ENCODE results near the gene MED13L.

The MED13L gene

DNA sequence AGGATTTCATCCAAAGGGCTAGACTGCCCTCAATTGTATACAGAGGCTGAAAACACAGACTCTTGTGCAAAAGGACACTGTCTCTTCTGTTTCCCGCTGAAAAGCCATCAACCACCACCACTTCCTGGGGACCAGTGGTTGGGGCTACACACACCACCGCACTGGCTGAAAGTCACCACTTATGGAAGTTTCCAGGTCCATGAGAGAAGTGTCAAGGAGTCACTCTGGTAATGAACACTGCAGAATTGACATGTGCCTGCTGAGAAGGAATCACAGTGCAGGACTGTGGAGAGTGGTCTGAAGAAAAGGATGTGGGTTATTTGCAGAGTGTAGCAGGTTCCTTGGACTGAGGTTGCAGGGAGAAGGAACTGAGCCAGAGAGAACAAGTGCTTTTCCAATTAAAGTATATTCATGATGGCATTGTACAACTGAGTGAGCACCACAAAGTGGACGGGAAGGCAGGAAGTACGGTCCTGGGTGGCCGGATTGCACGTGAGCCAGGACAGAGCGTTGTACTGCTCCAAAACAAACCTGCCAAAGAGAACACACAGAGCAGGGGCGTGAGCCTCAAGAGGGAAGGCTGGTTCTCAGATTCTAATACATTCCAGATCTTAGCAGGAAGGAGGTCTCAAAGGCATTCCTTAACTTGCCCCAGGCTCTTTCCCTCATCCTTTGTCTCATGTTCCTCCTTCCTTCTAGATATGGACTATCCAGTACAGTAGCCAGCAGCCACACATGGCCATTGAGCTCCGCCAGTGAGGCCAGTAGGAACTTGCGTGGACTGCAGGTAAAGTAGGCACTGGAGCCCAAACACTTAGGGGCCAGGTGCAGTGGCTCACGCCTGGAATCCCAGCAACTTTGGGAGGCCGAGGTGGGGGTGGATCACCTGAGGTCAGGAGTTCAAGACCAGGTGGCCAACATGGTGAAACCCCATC lies 316.4 kb downstream of the MED13L start:
- DNase-seq: no peak

GRCh38 chr12:115957686-115958290 lies 319.7 kb downstream of the MED13L start:
- DNase-seq: no peak

GRCh38 chr12:115956659-115957058 lies 320.8 kb downstream of the MED13L start:
- no peak for DNase-seq

GRCh38 chr12:115956236-115956635 lies 321.3 kb downstream of the MED13L start:
- no peak for DNase-seq

DNA sequence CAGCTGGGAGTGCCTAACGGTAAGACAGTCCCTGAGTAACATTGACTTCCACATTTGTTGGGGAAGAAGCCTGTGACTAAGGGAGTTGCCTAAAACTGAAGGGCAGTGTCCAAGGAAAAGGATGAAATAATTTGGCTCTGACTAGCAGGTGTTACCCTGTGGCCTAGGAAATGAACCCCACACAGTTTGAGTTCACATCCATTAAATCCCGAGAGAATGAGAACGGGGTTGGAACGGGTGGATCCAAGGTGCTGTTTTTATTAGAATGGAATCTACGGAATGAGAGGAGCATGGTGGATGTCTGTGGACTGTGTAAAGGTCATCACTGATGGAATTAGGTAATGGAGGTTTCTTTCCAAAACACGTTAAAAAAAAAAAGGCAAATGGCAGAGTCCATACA lies 324.0 kb downstream of the MED13L start:
- peak; percentile 13 for DNase-seq

- no peak for DNase-seq
These were observed 324.5 kb downstream of the MED13L start for GRCh38 chr12:115953031-115953430.

DNA sequence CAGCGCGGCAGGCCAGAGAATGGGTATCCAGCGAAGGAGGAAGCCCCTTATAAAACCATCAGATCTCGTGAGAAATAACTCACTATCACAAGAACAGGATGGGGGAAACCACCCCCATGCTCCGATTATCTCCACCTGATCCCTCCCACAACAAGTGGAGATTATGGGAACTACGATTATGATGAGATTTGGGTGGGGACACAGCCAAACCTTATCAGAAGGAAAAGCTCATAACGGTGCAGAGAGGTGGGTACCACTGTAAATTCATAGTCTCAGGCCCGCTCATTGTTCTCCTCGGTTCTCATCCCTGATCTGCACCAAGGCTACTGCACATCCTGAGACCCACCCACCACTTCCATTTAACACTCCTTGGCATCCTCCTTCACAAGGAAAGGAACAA lies 326.5 kb downstream of the MED13L start:
- DNase-seq: no peak

DNA sequence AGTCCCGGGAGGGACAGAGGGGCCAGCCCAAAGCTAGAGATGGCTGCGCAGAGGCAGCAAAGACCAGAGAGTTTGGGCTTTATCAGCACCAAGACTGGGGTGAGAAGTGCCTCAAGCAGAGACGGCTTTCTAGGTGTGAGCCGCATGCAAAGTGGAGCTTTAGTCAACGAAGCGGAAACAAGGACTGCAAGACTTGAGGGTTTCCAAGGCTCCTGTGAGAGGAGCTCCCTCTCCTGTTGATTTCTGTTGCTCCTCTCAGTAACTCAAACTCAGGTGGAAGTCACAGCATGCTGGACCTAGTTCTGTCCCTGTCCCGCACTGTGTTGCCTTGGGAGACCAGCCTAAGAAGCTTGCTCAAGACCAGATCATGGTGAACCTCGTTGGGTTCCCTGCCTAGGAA lies 327.8 kb downstream of the MED13L start:
- no peak for DNase-seq

DNA sequence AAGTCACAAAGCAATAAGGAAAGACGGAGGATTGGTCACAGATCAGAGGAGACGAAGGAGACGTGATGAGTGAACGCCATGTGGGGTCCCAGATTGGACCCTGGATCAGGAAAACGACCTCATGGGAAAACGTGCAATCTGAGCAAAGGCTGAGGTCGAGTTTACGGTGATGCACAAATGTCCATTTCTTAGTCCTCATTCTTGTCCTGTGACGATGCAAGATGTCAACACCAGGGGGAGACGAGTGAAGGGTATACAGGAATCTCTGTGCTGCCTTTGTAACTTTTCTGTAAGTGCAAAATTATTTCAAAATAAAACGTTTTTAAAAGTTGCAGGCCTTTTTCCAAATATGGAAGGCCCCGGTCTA lies 329.8 kb downstream of the MED13L start:
- DNase-seq: no peak

GRCh38 chr12:115946867-115947695 lies 330.4 kb downstream of the MED13L start:
- no peak for DNase-seq

DNA sequence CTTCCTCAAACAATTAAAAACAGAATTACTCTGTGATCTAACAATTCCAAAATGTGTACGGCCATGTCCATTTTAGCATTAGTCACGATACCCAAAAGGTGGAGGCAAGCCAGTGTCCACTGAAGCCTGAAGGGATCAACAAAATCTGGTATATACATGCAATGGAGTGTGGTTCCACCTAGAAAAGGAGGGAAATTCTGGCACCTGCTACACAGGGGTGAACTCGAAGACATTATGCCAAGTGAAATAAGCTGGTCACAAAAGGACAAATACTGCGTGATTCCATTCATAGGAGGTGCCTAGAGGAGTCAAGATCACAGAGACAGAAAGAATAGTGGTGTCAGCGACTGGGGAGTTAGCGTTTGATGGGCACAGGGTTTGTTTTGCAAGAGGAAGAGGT lies 331.4 kb downstream of the MED13L start:
- DNase-seq: no peak

DNA sequence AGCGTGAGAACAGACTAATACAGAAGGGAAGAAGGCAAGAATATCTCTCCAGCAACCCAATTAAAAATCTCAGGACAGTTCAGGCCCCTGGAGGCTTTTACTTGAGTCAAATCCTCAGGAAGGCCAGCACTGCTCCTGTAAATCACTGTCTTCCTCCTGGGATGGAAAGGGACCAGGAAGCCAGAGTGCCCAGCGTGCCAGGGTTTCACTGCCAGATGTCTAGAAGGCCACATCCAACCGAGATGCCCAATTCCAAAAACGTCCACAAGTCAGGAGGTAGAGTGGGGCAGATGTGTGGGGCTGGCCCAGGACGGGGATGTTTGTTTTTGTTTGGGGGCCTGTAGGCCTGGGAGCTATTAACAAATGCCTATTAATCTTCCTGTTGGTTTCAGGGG lies 332.0 kb downstream of the MED13L start:
- no peak for DNase-seq

GRCh38 chr12:115944837-115945490 lies 332.5 kb downstream of the MED13L start:
- DNase-seq: no peak

- no peak for DNase-seq
These were observed 333.1 kb downstream of the MED13L start for GRCh38 chr12:115944392-115944742.

DNA sequence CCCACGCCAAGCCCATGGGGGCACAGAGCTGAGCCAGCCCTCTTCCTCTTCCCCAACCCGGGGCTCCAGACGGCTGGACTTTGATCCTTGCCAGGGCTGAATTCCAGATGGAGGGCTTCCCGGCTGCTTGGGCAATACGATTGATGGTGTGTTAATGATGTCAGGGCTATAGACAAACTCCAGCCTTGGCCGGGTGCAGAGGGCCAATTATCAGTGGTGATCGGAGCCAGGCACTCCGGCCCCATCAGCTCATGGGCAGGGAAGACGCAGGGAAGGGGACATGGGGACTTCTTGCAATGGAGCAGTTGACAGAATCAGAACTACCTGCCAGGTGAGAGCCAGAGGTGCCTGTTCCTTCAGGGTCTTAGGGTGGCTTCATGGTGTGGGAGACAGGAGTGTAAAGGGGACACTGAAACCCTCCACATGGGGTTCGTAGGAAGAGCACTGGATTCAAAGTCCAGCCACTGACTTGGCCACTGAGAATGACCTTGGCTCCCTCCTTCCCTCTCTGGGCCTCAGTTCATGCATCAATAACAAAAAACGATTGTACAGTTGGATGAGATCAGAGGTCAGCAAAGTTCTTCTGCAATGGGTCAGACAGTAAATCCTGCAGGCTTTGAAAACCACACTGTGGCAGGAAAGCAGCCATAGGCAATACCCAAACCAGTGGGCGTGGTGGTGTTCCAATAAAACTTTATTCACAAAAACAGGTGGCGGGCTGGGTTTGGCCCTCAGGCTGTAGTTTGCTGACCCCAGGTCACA lies 333.7 kb downstream of the MED13L start:
- no peak for DNase-seq

- no peak for DNase-seq
These were observed 334.2 kb downstream of the MED13L start for GRCh38 chr12:115943310-115943629.

GRCh38 chr12:115942346-115942745 lies 335.1 kb downstream of the MED13L start:
- DNase-seq: no peak

DNA sequence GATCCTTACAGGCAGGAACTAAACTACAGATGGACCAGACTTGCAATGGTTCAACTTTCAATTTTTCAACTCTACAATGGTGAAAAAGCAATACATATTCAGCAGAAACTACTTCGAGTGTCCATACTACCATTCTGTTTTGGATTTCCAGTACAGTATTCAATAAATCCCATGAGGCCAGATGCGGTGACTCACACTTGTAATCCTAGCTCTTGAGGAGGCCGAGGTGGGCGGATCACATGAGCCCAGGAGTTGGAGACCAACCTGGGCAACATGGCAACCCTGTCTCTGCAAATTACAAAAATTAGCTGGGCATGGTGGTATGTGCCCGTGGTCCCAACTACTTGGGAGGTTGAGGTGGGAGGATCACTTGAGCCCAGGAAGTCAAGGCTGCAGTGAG lies 336.1 kb downstream of the MED13L start:
- DNase-seq: no peak

GRCh38 chr12:115938794-115939377 lies 338.6 kb downstream of the MED13L start:
- no peak for DNase-seq

DNA sequence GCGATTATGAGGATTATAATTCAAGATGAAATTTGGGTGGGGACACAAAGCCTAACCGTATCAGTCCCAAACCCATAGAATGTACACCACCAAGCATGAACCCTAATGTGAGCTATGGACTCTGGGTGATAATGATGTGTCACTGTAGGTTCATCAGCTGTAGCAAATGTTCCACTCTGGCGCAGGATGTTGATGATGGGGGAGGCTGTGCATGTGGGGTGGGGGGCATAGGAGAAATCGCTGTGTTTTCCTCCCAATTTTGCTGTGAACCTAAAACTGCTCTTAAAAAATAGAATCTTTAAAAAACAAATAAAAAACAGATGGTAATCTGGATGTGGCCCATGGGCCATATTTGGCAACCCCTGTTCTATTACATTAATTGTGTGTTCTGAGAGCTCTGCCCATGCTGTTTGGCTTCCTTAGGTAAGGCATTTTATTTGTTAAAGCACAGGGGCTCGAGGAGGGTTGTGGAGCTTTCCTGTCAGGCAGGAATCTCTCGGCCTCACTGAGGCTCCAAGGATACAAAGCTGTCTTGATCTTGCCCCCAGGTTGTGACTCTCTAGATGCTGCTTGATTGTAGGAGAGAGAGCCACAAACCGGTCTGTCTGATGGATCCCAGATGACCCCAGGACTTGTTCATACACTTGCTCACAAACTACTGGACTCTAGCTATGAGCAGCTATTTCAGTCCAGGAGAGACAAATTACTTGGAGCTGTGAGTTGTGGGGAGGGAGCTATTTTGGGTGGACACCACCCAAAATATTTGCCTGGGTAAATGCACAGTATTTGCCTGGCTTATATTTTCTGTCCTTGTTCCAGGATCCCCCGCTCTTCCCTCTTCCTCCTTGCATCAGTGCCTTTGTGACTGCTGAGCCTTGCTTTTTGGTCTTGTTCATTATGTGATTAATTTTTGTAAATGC lies 340.2 kb downstream of the MED13L start:
- no peak for DNase-seq

- no peak for DNase-seq
These were observed 342.6 kb downstream of the MED13L start for GRCh38 chr12:115934877-115935276.

Data from suppressor macrophage treated with lipopolysaccharide for 4 hours (primary cell).